GM18520 (cell line): ENCODE results near the gene HELZ.
"Not testable (repeated sequence)": the region's sequence is repeated elsewhere in the genome, so short reads cannot be mapped to it uniquely, and the experiment has no call there.

Experiments
- ATAC-seq: cut with Tn5 transposase; IDR thresholded peaks from one replicate; pipeline ENCODE4 v1.9.1; 2021; ENCODE audit not compliant: unreplicated experiment

HELZ gene

GRCh38 chr17:67271187-67271586, 26.2 kb upstream of the HELZ start:
- not testable (repeated sequence) for ATAC-seq

GRCh38 chr17:67270416-67270815, 25.4 kb upstream of the HELZ start:
- ATAC-seq = no peak

GRCh38 chr17:67266496-67266895, 21.5 kb upstream of the HELZ start:
- no peak for ATAC-seq

GRCh38 chr17:67265436-67266019, 20.5 kb upstream of the HELZ start:
- no peak for ATAC-seq

- ATAC-seq = no peak
These were observed 17.6 kb upstream of the HELZ start for GRCh38 chr17:67262435-67263117.

- ATAC-seq = no peak
These were observed 15.4 kb upstream of the HELZ start for GRCh38 chr17:67260170-67260987.

GRCh38 chr17:67258821-67259468, 13.9 kb upstream of the HELZ start:
- ATAC-seq = no peak

GRCh38 chr17:67256075-67256732, 11.2 kb upstream of the HELZ start:
- no peak for ATAC-seq

GRCh38 chr17:67253384-67253783, 8.4 kb upstream of the HELZ start:
- no peak for ATAC-seq

GRCh38 chr17:67251586-67251985, 6.6 kb upstream of the HELZ start:
- not testable (repeated sequence) for ATAC-seq

- ATAC-seq = no peak
These were observed 3.3 kb upstream of the HELZ start for GRCh38 chr17:67248291-67248690.

- ATAC-seq = no peak
These were observed 2.5 kb upstream of the HELZ start for GRCh38 chr17:67247416-67247900.

- ATAC-seq = peak; percentile 81
These were observed 1.8 kb upstream of the HELZ start for GRCh38 chr17:67246653-67247415.

GRCh38 chr17:67246403-67246652, 1.3 kb upstream of the HELZ start:
- no peak for ATAC-seq

GRCh38 chr17:67245694-67246402, 852 bp upstream of the HELZ start:
- ATAC-seq = no peak

GRCh38 chr17:67244431-67245072, 444 bp downstream of the HELZ start:
- no peak for ATAC-seq

GRCh38 chr17:67243284-67243683, 1.7 kb downstream of the HELZ start:
- ATAC-seq = no peak

GRCh38 chr17:67241719-67242341, 3.2 kb downstream of the HELZ start:
- no peak for ATAC-seq

GRCh38 chr17:67239597-67239996, 5.4 kb downstream of the HELZ start:
- no peak for ATAC-seq
